DND-41 (cell line): Measurements from ENCODE around the gene ARSI.

Source experiments
- ATAC-seq: fragments of 200-7000 bp; cut with Tn5 transposase; 3 replicates; pipeline ENCODE4 v1.9.1; 2021; ENCODE audit warnings: low read depth; ENCODE audit not compliant: insufficient read depth
- DNase-seq: peaks from one replicate; pipeline ENCODE4 v3.0.0-alpha.2; 2020
- H2AFZ ChIP-seq: 2 replicates; pipeline ENCODE4 v1.6.0; 2012; ENCODE audit warnings: low read depth, low read length
- H3K27ac ChIP-seq: 2 replicates; pipeline ENCODE4 v1.5.1; 2012; ENCODE audit warnings: low read length, inconsistent platforms
- H3K27me3 ChIP-seq: fragments of 200-600 bp; sonication (generic); 2 replicates; pipeline ENCODE4 v1.6.0; 2012; ENCODE audit warnings: low read length, mild to moderate bottlenecking, inconsistent platforms; ENCODE audit not compliant: insufficient read depth, poor library complexity
- H3K36me3 ChIP-seq: 2 replicates; pipeline ENCODE4 v1.5.1; 2012; ENCODE audit warnings: low read length, inconsistent platforms; ENCODE audit not compliant: insufficient read depth
- H3K4me1 ChIP-seq: 2 replicates; pipeline ENCODE4 v1.5.1; 2012; ENCODE audit warnings: mild to moderate bottlenecking, low read length; ENCODE audit not compliant: insufficient read depth
- H3K4me2 ChIP-seq: 2 replicates; pipeline ENCODE4 v1.6.0; 2012; ENCODE audit warnings: mild to moderate bottlenecking, moderate library complexity, low read length, inconsistent platforms; ENCODE audit not compliant: insufficient read depth
- H3K4me3 ChIP-seq, 2 experiments: fragments of 200-600 bp in 1 of 2; shearing (Covaris generic) in 1 of 2; 2 replicates each; pipeline ENCODE4 v1.5.1; 2012 to 2016; ENCODE audit warnings: inconsistent platforms in 2 of 2, low read length in 2 of 2, mild to moderate bottlenecking in 2 of 2, low read depth in 1 of 2, moderate library complexity in 1 of 2
- H3K79me2 ChIP-seq: 2 replicates; pipeline ENCODE4 v1.6.0; 2012; ENCODE audit warnings: low read length, inconsistent platforms; ENCODE audit not compliant: insufficient read depth
- H3K9ac ChIP-seq: 2 replicates; pipeline ENCODE4 v1.6.0; 2012; ENCODE audit warnings: low read depth, mild to moderate bottlenecking, inconsistent platforms, low read length, moderate library complexity
- H3K9me3 ChIP-seq: 2 replicates; pipeline ENCODE4 v1.5.1; 2012; ENCODE audit warnings: low read length, moderate library complexity, mild to moderate bottlenecking, inconsistent platforms; ENCODE audit not compliant: insufficient read depth, severe bottlenecking
- H4K20me1 ChIP-seq: 2 replicates; pipeline ENCODE4 v1.6.0; 2012; ENCODE audit warnings: low read length; ENCODE audit not compliant: insufficient read depth
- CTCF ChIP-seq: IDR thresholded peaks from 2 replicates; pipeline ENCODE4 v1.5.1; 2012; ENCODE audit warnings: borderline replicate concordance, low read length, moderate library complexity, mild to moderate bottlenecking; ENCODE audit not compliant: poor library complexity, severe bottlenecking; ENCODE audit errors: extremely low read depth
- EZH2 ChIP-seq: IDR thresholded peaks from 3 replicates; pipeline ENCODE4 v1.6.1; 2012; ENCODE audit warnings: borderline replicate concordance, low read depth, mild to moderate bottlenecking, moderate library complexity, low read length, inconsistent platforms; ENCODE audit not compliant: severe bottlenecking

The ARSI gene

GRCh38 chr5:150263375-150263775 is 39.3 kb downstream of the ARSI start:
- Histone ChIP-seq H3K4me1 (no peaks in the 10 kb centered on the region), H3K27me3 (peaks cover 3% of the 10 kb centered on the region), H3K4me2 (no peak overlapping the region), H3K27ac (no peak overlapping the region), H3K79me2 (no peaks in the 10 kb centered on the region), H3K4me3 (no peak overlapping the region), H4K20me1 (no peaks in the 10 kb centered on the region), H3K36me3 (no peaks in the 10 kb centered on the region), H3K9me3 (no peaks in the 10 kb centered on the region), H3K9ac (no peak overlapping the region), H2AFZ (no peak overlapping the region)
- TF ChIP-seq EZH2: no peak
- no peak for TF ChIP-seq CTCF
- ATAC-seq (no peak), DNase-seq (no peak)

- Histone ChIP-seq H2AFZ (no peak overlapping the region), H4K20me1 (no peaks in the 10 kb centered on the region), H3K79me2 (no peaks in the 10 kb centered on the region), H3K9ac (no peak overlapping the region), H3K27ac (no peak overlapping the region), H3K4me2 (no peak overlapping the region), H3K9me3 (no peaks in the 10 kb centered on the region), H3K4me3 (no peak overlapping the region), H3K4me1 (no peaks in the 10 kb centered on the region), H3K36me3 (no peaks in the 10 kb centered on the region), H3K27me3 (peaks cover 3% of the 10 kb centered on the region)
- ATAC-seq (no peak), DNase-seq (no peak)
- TF ChIP-seq CTCF (no peak), EZH2 (no peak)
These were observed 40.2 kb downstream of the ARSI start for GRCh38 chr5:150262502-150262901.

DNA sequence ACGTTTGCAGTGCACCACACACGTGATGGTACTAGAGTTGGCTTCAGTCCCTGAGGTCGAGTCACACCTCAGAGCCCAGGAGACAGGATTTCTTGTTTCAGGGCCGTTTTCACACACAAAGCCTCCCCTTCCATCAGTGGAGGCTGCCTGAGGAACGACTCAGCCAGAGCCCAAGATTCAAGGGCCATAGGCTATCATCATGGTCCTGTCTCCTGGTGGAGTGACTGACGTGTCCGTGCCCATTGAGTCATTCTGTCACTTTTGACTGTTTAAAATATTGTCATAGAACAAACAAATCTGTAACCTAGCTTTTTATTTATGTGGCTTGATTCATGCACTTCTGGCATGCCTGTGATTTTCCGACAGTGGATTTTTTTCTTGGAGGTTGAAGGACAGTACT is 41.5 kb downstream of the ARSI start:
- Histone ChIP-seq H2AFZ (no peak overlapping the region), H3K9ac (no peak overlapping the region), H3K27ac (no peak overlapping the region), H3K9me3 (no peaks in the 10 kb centered on the region), H3K36me3 (no peaks in the 10 kb centered on the region), H3K4me1 (no peaks in the 10 kb centered on the region), H3K27me3 (peaks cover 3% of the 10 kb centered on the region), H4K20me1 (no peaks in the 10 kb centered on the region), H3K4me2 (no peak overlapping the region), H3K79me2 (no peaks in the 10 kb centered on the region), H3K4me3 (no peak overlapping the region)
- DNase-seq (no peak), ATAC-seq (no peak)
- TF ChIP-seq CTCF (no peak), EZH2 (no peak)

GRCh38 chr5:150258130-150258529 is 44.6 kb downstream of the ARSI start:
- Histone ChIP-seq H3K27me3 (peaks cover 7% of the 10 kb centered on the region), H3K9ac (no peak overlapping the region), H3K27ac (no peak overlapping the region), H3K9me3 (no peaks in the 10 kb centered on the region), H2AFZ (no peak overlapping the region), H3K79me2 (no peaks in the 10 kb centered on the region), H3K36me3 (no peaks in the 10 kb centered on the region), H3K4me2 (no peak overlapping the region), H4K20me1 (no peaks in the 10 kb centered on the region; the same call in 1 of the 2 replicates), H3K4me3 (no peak overlapping the region), H3K4me1 (no peaks in the 10 kb centered on the region)
- ATAC-seq: peak; percentile 58; the same call in 2 of the 3 replicates
- no peak for DNase-seq
- TF ChIP-seq CTCF: no peak
- TF ChIP-seq EZH2: no peak
